RWPE2 (cell line): ENCODE results near the gene CRIP3.

ENCODE experiments used
- ATAC-seq: fragments of 200-7000 bp; cut with Tn5 transposase; 3 replicates; pipeline ENCODE4 v1.9.1; 2021; ENCODE audit warnings: low read depth
- DNase-seq: peaks from one replicate; pipeline ENCODE4 v3.0.0-alpha.2; 2020; ENCODE audit warnings: low spot score
- H3K27ac ChIP-seq: fragments of 450-650 bp; 2 replicates; pipeline ENCODE4 v1.5.1; 2017; ENCODE audit warnings: mild to moderate bottlenecking; ENCODE audit not compliant: poor library complexity, severe bottlenecking
- H3K27me3 ChIP-seq: fragments of 250-450 bp; sonication (Bioruptor Pico); 2 replicates; pipeline ENCODE4 v1.5.1; 2021; ENCODE audit warnings: mild to moderate bottlenecking, moderate library complexity; ENCODE audit not compliant: insufficient read depth, poor library complexity, severe bottlenecking
- H3K36me3 ChIP-seq: fragments of 250-450 bp; sonication (Bioruptor Pico); 2 replicates; pipeline ENCODE4 v1.5.1; 2020; ENCODE audit warnings: low read depth, mild to moderate bottlenecking, moderate library complexity
- H3K4me1 ChIP-seq: fragments of 250-450 bp; sonication (Bioruptor Pico); 2 replicates; pipeline ENCODE4 v1.5.1; 2021; ENCODE audit warnings: mild to moderate bottlenecking, moderate library complexity; ENCODE audit not compliant: insufficient read depth, poor library complexity, severe bottlenecking
- H3K4me3 ChIP-seq: fragments of 250-450 bp; sonication (Bioruptor Pico); 2 replicates; pipeline ENCODE4 v1.5.1; 2021; ENCODE audit warnings: mild to moderate bottlenecking, moderate library complexity; ENCODE audit not compliant: severe bottlenecking
- H3K9me3 ChIP-seq: fragments of 250-450 bp; sonication (Bioruptor Pico); 2 replicates; pipeline ENCODE4 v1.5.1; 2021; ENCODE audit warnings: mild to moderate bottlenecking, moderate library complexity; ENCODE audit not compliant: severe bottlenecking
- TF ChIP-seq, protein P1 (sequence below): fragments of 450-650 bp; IDR thresholded peaks from one replicate; pipeline ENCODE4 v1.5.1; 2017; ENCODE audit warnings: mild to moderate bottlenecking, moderate library complexity; ENCODE audit not compliant: poor library complexity, severe bottlenecking

CRIP3 gene

GRCh38 chr6:43262780-43263313, 45.8 kb downstream of the CRIP3 start:
- H3K27me3 ChIP-seq = no peaks in the 10 kb centered on the region
- no peaks in the 10 kb centered on the region for H3K9me3 ChIP-seq
- no peak overlapping the region for H3K4me3 ChIP-seq
- no peaks in the 10 kb centered on the region for H3K36me3 ChIP-seq
- no peak for ATAC-seq
- no peaks in the 10 kb centered on the region for H3K4me1 ChIP-seq
- no peak overlapping the region for H3K27ac ChIP-seq
- TF ChIP-seq, protein P1, sequence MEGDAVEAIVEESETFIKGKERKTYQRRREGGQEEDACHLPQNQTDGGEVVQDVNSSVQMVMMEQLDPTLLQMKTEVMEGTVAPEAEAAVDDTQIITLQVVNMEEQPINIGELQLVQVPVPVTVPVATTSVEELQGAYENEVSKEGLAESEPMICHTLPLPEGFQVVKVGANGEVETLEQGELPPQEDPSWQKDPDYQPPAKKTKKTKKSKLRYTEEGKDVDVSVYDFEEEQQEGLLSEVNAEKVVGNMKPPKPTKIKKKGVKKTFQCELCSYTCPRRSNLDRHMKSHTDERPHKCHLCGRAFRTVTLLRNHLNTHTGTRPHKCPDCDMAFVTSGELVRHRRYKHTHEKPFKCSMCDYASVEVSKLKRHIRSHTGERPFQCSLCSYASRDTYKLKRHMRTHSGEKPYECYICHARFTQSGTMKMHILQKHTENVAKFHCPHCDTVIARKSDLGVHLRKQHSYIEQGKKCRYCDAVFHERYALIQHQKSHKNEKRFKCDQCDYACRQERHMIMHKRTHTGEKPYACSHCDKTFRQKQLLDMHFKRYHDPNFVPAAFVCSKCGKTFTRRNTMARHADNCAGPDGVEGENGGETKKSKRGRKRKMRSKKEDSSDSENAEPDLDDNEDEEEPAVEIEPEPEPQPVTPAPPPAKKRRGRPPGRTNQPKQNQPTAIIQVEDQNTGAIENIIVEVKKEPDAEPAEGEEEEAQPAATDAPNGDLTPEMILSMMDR = no peak
- DNase-seq = no peak

- no peaks in the 10 kb centered on the region for H3K27me3 ChIP-seq
- DNase-seq (no peak), ATAC-seq (no peak)
- no peak overlapping the region for H3K27ac ChIP-seq
- no peaks in the 10 kb centered on the region for H3K36me3 ChIP-seq
- no peaks in the 10 kb centered on the region for H3K9me3 ChIP-seq
- TF ChIP-seq, protein P1 = no peak
- H3K4me1 ChIP-seq = no peaks in the 10 kb centered on the region
- no peak overlapping the region for H3K4me3 ChIP-seq
These were observed 46.4 kb downstream of the CRIP3 start for GRCh38 chr6:43262000-43262779.

- H3K27ac ChIP-seq = no peak overlapping the region
- no peaks in the 10 kb centered on the region for H3K27me3 ChIP-seq
- TF ChIP-seq, protein P1 = no peak
- H3K4me3 ChIP-seq = no peak overlapping the region
- DNase-seq (no peak), ATAC-seq (no peak)
- H3K9me3 ChIP-seq = no peaks in the 10 kb centered on the region
- no peaks in the 10 kb centered on the region for H3K4me1 ChIP-seq
- H3K36me3 ChIP-seq = no peaks in the 10 kb centered on the region
These were observed 47.4 kb downstream of the CRIP3 start for GRCh38 chr6:43261198-43261597.

GRCh38 chr6:43260791-43261190, 47.8 kb downstream of the CRIP3 start:
- no peak overlapping the region for H3K4me3 ChIP-seq
- no peaks in the 10 kb centered on the region for H3K4me1 ChIP-seq
- no peaks in the 10 kb centered on the region for H3K36me3 ChIP-seq
- no peak for DNase-seq
- TF ChIP-seq, protein P1 = no peak
- no peaks in the 10 kb centered on the region for H3K27me3 ChIP-seq
- H3K9me3 ChIP-seq = no peaks in the 10 kb centered on the region
- H3K27ac ChIP-seq = no peak overlapping the region
- no peak for ATAC-seq
